Measurements from ENCODE around the gene DRC3.

DRC3 gene

DNA sequence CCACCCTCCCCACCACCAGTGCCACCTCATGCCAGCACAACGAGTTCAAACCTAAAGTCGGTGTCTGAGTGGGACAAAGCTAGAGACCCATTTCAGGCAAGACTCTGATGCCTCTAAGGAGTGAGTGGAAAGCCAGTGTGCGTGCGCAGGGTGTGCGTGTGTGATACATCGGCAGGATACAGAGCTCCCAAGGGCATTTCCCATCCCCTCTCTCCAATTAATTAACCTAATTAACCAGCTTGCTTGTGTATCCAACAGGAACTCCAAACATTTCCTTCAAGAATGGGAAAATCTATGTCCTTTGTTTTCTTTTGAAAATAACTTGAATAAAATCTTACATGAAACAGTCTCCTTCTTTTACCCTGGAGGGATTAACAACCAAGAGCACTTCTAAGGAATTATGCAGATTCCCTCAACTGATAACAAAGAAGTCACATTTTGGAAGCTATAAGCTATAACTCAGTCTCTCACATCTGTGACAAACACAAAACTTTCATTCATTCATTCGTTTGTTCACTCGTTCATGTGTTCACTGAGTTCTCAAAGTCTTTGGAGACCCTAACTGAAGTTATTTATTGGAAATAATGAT is 56.4 kb downstream of the DRC3 start:
- H3K9me3 ChIP-seq (replicated peaks; ENCODE audit: low read length), result no peaks in the 10 kb centered on the region
- H3K36me3 ChIP-seq (ENCODE audit: insufficient read depth, low read length), result no peaks in the 10 kb centered on the region
- H3K4me3 ChIP-seq (ENCODE audit: low read length), result no peak overlapping the region
- no peak overlapping the region for H3K9ac ChIP-seq (ENCODE audit: low read depth, low read length)
- H3K27me3 ChIP-seq (ENCODE audit: control insufficient read depth, insufficient read depth, low read length), result no peaks in the 10 kb centered on the region
- no peak overlapping the region for H3K4me2 ChIP-seq (ENCODE audit: low read length)
- H3K4me1 ChIP-seq (ENCODE audit: control insufficient read depth, insufficient read depth, low read length), result peaks cover 25% of the 10 kb centered on the region

DNA sequence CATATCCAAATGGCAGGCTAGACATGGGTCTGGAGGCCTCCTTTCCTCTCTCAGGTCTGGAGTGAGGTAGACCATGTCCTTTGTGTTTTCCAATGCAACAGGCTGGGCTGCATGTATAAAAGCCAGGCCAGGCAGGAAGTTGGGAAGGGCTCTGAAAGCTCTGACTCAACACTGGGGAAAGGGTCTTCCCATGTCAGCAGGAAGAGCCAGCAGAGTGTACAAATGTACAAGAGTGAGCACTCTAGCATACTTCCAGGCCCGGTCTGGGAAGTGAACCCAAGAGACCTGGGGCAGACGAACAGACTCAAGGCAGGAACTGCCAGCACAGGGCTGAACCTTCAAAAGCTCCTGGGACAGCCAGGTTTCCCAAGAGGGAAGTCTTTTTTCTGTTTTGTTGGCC is 59.3 kb downstream of the DRC3 start:
- Histone ChIP-seq H3K36me3 (ENCODE audit: insufficient read depth, low read length) (no peaks in the 10 kb centered on the region), H3K4me1 (ENCODE audit: control insufficient read depth, insufficient read depth, low read length) (peaks cover 6% of the 10 kb centered on the region), H3K9ac (ENCODE audit: low read depth, low read length) (no peak overlapping the region), H3K4me2 (ENCODE audit: low read length) (no peak overlapping the region), H3K9me3 (replicated peaks; ENCODE audit: low read length) (no peaks in the 10 kb centered on the region), H3K27me3 (ENCODE audit: control insufficient read depth, insufficient read depth, low read length) (no peaks in the 10 kb centered on the region), H3K4me3 (ENCODE audit: low read length) (no peak overlapping the region)

DNA sequence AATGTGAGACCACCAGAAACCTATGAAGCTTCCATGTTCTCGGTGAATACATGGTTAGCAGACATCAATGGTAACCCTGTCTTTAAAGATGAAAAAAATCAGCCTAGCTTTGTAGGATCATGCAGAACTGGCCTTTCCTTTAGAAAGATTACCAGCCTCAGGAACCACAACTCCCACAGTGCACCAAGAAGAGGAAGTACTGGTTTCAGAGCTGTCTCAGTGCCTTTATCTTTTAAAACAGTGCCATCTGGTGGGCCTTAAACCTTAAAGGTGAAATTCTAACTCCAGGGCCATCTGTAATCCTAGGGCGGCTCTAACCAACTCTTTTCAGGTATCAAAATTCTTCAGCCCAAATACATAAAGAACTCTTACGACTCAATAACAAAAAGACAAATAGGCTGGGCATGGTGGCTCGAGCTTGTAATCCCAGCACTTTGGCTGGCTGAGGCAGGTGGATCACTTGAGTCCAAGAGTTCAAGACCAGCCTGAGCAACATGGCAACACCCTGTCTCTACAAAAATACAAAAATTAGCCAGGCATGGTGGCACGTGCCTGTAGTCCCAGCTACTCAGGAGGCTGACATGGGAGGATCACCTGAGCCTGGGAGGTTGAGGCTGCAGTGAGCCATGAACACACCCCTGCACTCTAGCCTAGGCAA is 60.9 kb downstream of the DRC3 start:
- no peaks in the 10 kb centered on the region for H3K36me3 ChIP-seq (ENCODE audit: insufficient read depth, low read length)
- H3K4me2 ChIP-seq (ENCODE audit: low read length), result no peak overlapping the region
- H3K9ac ChIP-seq (ENCODE audit: low read depth, low read length), result no peak overlapping the region
- no peaks in the 10 kb centered on the region for H3K27me3 ChIP-seq (ENCODE audit: control insufficient read depth, insufficient read depth, low read length)
- H3K4me1 ChIP-seq (ENCODE audit: control insufficient read depth, insufficient read depth, low read length), result peaks cover 15% of the 10 kb centered on the region
- no peak overlapping the region for H3K4me3 ChIP-seq (ENCODE audit: low read length)
- H3K9me3 ChIP-seq (replicated peaks; ENCODE audit: low read length), result no peaks in the 10 kb centered on the region

GRCh38 chr17:18035704-18036103 is 63.0 kb downstream of the DRC3 start:
- Histone ChIP-seq H3K4me3 (ENCODE audit: low read length) (no peak overlapping the region), H3K4me1 (ENCODE audit: control insufficient read depth, insufficient read depth, low read length) (peaks cover 22% of the 10 kb centered on the region)

DNA sequence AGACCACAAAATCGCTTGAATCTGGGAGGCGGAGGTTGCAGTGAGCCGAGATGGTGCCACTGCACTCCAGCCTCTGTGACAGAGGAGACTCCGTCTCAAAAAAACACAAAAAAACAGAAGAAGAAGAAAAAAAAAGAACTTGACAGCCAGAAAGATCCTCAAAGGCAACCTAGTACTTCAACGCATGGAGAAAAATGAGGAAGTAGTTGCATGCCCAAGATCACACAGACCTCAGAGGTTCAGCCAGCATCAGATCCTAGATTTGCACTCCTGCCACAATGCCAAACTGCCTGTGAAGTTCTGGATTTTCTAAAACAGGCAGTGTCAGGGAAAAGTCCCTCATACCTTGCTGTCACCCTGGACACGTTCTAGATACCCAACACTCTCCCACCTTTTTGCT is 64.8 kb downstream of the DRC3 start:
- no peak overlapping the region for H3K4me3 ChIP-seq (ENCODE audit: low read length)
- H3K4me1 ChIP-seq (ENCODE audit: control insufficient read depth, insufficient read depth, low read length), result peaks cover 30% of the 10 kb centered on the region
- H3K4me2 ChIP-seq (ENCODE audit: low read length), result peak overlapping the region; percentile 91
- no peaks in the 10 kb centered on the region for H3K36me3 ChIP-seq (ENCODE audit: insufficient read depth, low read length)
- no peaks in the 10 kb centered on the region for H3K27me3 ChIP-seq (ENCODE audit: control insufficient read depth, insufficient read depth, low read length)
- H3K9me3 ChIP-seq (replicated peaks; ENCODE audit: low read length), result no peaks in the 10 kb centered on the region
- H3K9ac ChIP-seq (ENCODE audit: low read depth, low read length), result no peak overlapping the region

More at GRCh38 chr17:18035704-18036103, 63.0 kb downstream of the DRC3 start:
- H3K4me2 ChIP-seq (ENCODE audit: low read length), result no peak overlapping the region
- no peaks in the 10 kb centered on the region for H3K9me3 ChIP-seq (replicated peaks; ENCODE audit: low read length)
- no peaks in the 10 kb centered on the region for H3K27me3 ChIP-seq (ENCODE audit: control insufficient read depth, insufficient read depth, low read length)
- H3K36me3 ChIP-seq (ENCODE audit: insufficient read depth, low read length), result no peaks in the 10 kb centered on the region
- no peak overlapping the region for H3K9ac ChIP-seq (ENCODE audit: low read depth, low read length)

DNA sequence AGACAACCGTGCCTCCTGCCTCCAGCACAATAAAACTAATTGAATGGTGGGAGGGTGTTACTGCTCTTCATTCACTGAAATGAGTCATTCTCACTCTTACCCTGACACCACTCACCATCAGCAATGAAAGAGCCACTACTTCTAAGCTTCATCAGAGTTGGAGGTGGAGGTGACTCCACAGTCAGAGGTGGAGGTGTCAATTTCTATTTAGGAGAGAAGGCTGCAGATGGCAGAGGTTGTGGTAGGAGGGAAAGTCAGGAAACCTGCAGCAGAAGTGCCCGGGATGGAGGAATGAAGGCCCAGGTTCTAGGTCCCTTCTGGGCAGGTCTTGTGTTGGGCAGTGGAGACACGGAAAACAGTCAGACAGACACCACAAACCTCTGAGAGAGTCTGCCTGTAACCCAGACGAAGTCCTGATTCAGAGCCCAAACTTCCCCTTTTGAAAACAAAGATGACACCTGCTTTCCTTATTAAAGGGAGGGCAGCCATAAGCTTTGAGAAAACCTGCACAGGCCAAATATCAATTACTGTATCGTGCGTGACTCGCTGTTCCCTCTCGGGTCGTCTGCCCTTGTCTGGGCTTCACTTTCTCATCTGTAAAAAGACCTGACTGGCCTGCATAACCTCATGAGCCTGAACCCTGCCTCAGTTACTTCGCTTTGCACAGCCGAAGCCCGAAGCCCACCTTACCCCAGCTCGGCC is 65.6 kb downstream of the DRC3 start:
- Histone ChIP-seq H3K27me3 (ENCODE audit: control insufficient read depth, insufficient read depth, low read length) (no peaks in the 10 kb centered on the region), H3K4me1 (ENCODE audit: control insufficient read depth, insufficient read depth, low read length) (peaks cover 30% of the 10 kb centered on the region)

GRCh38 chr17:18038861-18039534 is 66.3 kb downstream of the DRC3 start, which contains the start of the genes ATPAF2 and GID4:
Gene ATPAF2 (minus strand): TSS chr17:18039168. CDS start chr17:18039013, 155 bp downstream.
Gene GID4 (plus strand): TSS chr17:18039408. CDS start chr17:18039465, 57 bp downstream.
- peaks cover 30% of the 10 kb centered on the region for H3K4me1 ChIP-seq (ENCODE audit: control insufficient read depth, insufficient read depth, low read length)
- H3K9ac ChIP-seq (ENCODE audit: low read depth, low read length), result peak within 1 kb of the TSS; percentile 87
- no peaks in the 10 kb centered on the region for H3K36me3 ChIP-seq (ENCODE audit: insufficient read depth, low read length)
- no peaks in the 10 kb centered on the region for H3K27me3 ChIP-seq (ENCODE audit: control insufficient read depth, insufficient read depth, low read length)
- peak within 1 kb of the TSS; percentile 96 for H3K4me3 ChIP-seq (ENCODE audit: low read length)
- no peaks in the 10 kb centered on the region for H3K9me3 ChIP-seq (replicated peaks; ENCODE audit: low read length)
- H3K4me2 ChIP-seq (ENCODE audit: low read length), result peak within 1 kb of the TSS; percentile 91

More for the DNA sequence above, 65.6 kb downstream of the DRC3 start:
- H3K36me3 ChIP-seq (ENCODE audit: insufficient read depth, low read length), result no peaks in the 10 kb centered on the region
- H3K9me3 ChIP-seq (replicated peaks; ENCODE audit: low read length), result no peaks in the 10 kb centered on the region
- H3K4me2 ChIP-seq (ENCODE audit: low read length), result peak overlapping the region; percentile 91
- H3K9ac ChIP-seq (ENCODE audit: low read depth, low read length), result peak overlapping the region; percentile 85
- peak overlapping the region; percentile 96 for H3K4me3 ChIP-seq (ENCODE audit: low read length)

DNA sequence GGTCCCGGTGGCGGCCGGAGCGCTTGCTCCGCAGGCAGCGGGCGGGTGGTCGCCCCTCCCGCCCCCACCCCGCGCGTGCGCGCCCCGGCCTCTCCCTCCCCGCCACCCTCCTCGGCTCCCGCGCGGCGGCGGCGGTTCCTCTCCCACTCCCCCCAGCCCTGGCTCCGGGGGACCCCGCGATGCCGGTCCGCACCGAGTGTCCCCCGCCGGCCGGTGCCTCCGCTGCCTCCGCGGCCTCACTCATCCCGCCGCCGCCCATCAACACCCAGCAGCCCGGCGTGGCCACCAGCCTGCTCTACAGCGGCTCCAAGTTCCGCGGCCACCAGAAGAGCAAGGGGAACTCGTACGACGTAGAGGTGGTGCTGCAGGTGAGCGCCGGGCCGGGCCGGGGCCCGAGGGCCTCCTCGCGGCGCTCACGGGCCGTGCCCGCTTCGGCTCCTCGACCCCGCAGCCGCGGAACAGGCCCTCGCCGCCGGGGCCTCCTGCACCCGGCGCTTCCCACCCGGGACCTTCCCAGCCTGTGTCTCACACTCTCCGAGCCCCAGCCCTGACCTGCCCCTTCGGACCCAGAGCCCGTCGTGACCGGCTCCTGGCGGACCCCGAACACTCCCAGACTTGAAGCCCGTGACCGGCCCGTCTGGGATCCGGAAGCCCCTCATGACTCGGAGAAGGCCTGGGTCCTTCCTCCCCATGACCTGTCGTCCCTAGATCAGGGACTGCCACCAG is 67.0 kb downstream of the DRC3 start:
- no peaks in the 10 kb centered on the region for H3K27me3 ChIP-seq (ENCODE audit: control insufficient read depth, insufficient read depth, low read length)

DNA sequence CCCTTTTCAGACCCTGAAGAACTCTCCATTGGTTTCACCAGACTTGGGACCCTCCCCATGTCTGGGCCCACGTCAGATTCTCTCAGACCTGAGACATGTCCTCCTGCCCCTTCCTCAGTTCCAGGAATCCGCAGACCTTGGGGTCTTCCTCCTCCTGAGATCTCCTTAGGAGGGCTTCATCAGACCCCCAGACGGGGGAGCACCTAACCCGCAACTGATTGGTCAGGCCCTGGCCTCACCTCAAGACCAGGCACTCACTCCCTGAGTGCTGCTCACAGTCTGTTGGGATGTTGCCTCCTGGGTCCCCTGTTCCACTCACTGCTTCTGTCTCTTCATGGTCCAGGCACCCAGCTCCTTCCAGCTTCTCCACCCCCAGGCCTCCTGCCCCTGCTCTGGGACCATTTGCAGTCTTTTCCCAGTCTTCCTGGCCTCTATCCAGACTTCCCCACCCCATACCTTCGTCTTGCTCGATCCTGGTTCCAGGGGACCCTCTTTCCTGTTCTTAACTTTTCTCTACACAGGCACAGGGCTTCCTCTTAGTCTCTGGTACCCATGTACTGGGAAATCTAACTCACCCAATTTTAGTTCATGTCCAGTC is 67.7 kb downstream of the DRC3 start:
- Histone ChIP-seq H3K4me1 (ENCODE audit: control insufficient read depth, insufficient read depth, low read length) (peaks cover 30% of the 10 kb centered on the region), H3K9ac (ENCODE audit: low read depth, low read length) (peak overlapping the region; percentile 87)

More for the DNA sequence above, 67.0 kb downstream of the DRC3 start:
- Histone ChIP-seq H3K9me3 (replicated peaks; ENCODE audit: low read length) (no peaks in the 10 kb centered on the region), H3K4me3 (ENCODE audit: low read length) (peak overlapping the region; percentile 96), H3K36me3 (ENCODE audit: insufficient read depth, low read length) (no peaks in the 10 kb centered on the region), H3K4me2 (ENCODE audit: low read length) (peak overlapping the region; percentile 90), H3K4me1 (ENCODE audit: control insufficient read depth, insufficient read depth, low read length) (peaks cover 30% of the 10 kb centered on the region), H3K9ac (ENCODE audit: low read depth, low read length) (peak overlapping the region; percentile 87)

GRCh38 chr17:18041776-18042175 is 69.1 kb downstream of the DRC3 start:
- peaks cover 30% of the 10 kb centered on the region for H3K4me1 ChIP-seq (ENCODE audit: control insufficient read depth, insufficient read depth, low read length)
- peak overlapping the region; percentile 16 for H3K4me2 ChIP-seq (ENCODE audit: low read length)
- peaks cover 5% of the 10 kb centered on the region for H3K36me3 ChIP-seq (ENCODE audit: insufficient read depth, low read length)
- H3K27me3 ChIP-seq (ENCODE audit: control insufficient read depth, insufficient read depth, low read length), result no peaks in the 10 kb centered on the region
- H3K9ac ChIP-seq (ENCODE audit: low read depth, low read length), result no peak overlapping the region
- H3K4me3 ChIP-seq (ENCODE audit: low read length), result peak overlapping the region; percentile 3
- H3K9me3 ChIP-seq (replicated peaks; ENCODE audit: low read length), result no peaks in the 10 kb centered on the region

More for the DNA sequence above, 67.7 kb downstream of the DRC3 start:
- Histone ChIP-seq H3K9me3 (replicated peaks; ENCODE audit: low read length) (no peaks in the 10 kb centered on the region), H3K4me2 (ENCODE audit: low read length) (peak overlapping the region; percentile 90), H3K36me3 (ENCODE audit: insufficient read depth, low read length) (no peaks in the 10 kb centered on the region), H3K27me3 (ENCODE audit: control insufficient read depth, insufficient read depth, low read length) (no peaks in the 10 kb centered on the region), H3K4me3 (ENCODE audit: low read length) (peak overlapping the region; percentile 96)
